SK-N-MC (cell line): ENCODE data around the gene NAA35.
"Not testable (repeated sequence)": the region's sequence is repeated elsewhere in the genome, so short reads cannot be mapped to it uniquely, and the experiment has no call there.

Source experiments
- DNase-seq: peaks from one replicate; pipeline ENCODE4 v3.0.0-alpha.2; 2011; ENCODE audit warnings: low read depth, low spot score
- H3K27ac ChIP-seq: fragments of 200-600 bp; sonication (generic); 2 replicates; pipeline ENCODE4 v1.5.1; 2016; ENCODE audit warnings: mixed run types
- H3K36me3 ChIP-seq: fragments of 200-600 bp; sonication (generic); 2 replicates; pipeline ENCODE4 v1.6.1; 2017; ENCODE audit warnings: antibody characterized with exemption, low read length, mixed read lengths; ENCODE audit not compliant: insufficient read depth
- H3K4me3 ChIP-seq: fragments of 200-600 bp; sonication (generic); 2 replicates; pipeline ENCODE4 v1.5.1; 2016
- H3K9ac ChIP-seq: fragments of 200-600 bp; sonication (generic); 2 replicates; pipeline ENCODE4 v1.8.0; 2017; ENCODE audit warnings: mixed run types, mixed read lengths; ENCODE audit not compliant: insufficient read length
- H3K9me3 ChIP-seq: fragments of 200-600 bp; sonication (generic); 2 replicates; pipeline ENCODE4 v1.6.1; 2017; ENCODE audit warnings: low read depth, mild to moderate bottlenecking, antibody characterized with exemption, low read length, moderate library complexity, mixed read lengths
- EZH2 ChIP-seq: fragments of 200-600 bp; sonication (generic); IDR thresholded peaks from one replicate; pipeline ENCODE4 v1.6.1; 2017; ENCODE audit warnings: antibody characterized with exemption
- FOXP2 ChIP-seq: optimal IDR thresholded peaks from 2 replicates; pipeline ENCODE3; 2011; ENCODE audit warnings: mild to moderate bottlenecking, moderate library complexity; ENCODE audit not compliant: insufficient read depth; ENCODE audit errors: extremely low read length, control extremely low read depth
- POLR2AphosphoS5 ChIP-seq: IDR thresholded peaks from 2 replicates; pipeline ENCODE4 v1.6.1; 2012; ENCODE audit warnings: mild to moderate bottlenecking, low read depth, low read length, borderline replicate concordance

The NAA35 gene

GRCh38 chr9:85909390-85909789 is 31.6 kb upstream of the NAA35 start:
- no peaks in the 10 kb centered on the region for H3K9me3 ChIP-seq
- no peak for DNase-seq
- no peak overlapping the region for H3K9ac ChIP-seq
- H3K36me3 ChIP-seq: no peaks in the 10 kb centered on the region
- TF ChIP-seq EZH2 (no peak), POLR2AphosphoS5 (no peak), FOXP2 (no peak)
- no peak overlapping the region for H3K4me3 ChIP-seq
- H3K27ac ChIP-seq: no peak overlapping the region

GRCh38 chr9:85914108-85914507 is 26.8 kb upstream of the NAA35 start:
- no peak overlapping the region for H3K27ac ChIP-seq
- H3K4me3 ChIP-seq: no peak overlapping the region
- no peaks in the 10 kb centered on the region for H3K36me3 ChIP-seq

GRCh38 chr9:85917756-85918155 is 23.2 kb upstream of the NAA35 start:
- TF ChIP-seq FOXP2 (no peak), EZH2 (no peak), POLR2AphosphoS5 (no peak)
- no peaks in the 10 kb centered on the region for H3K36me3 ChIP-seq
- no peak overlapping the region for H3K9ac ChIP-seq
- H3K27ac ChIP-seq: no peak overlapping the region
- H3K4me3 ChIP-seq: no peak overlapping the region
- DNase-seq: no peak
- no peaks in the 10 kb centered on the region for H3K9me3 ChIP-seq

More at GRCh38 chr9:85914108-85914507, 26.8 kb upstream of the NAA35 start:
- no peak for DNase-seq
- TF ChIP-seq POLR2AphosphoS5: no peak
- TF ChIP-seq FOXP2: no peak
- no peak for TF ChIP-seq EZH2
- Histone ChIP-seq H3K9me3 (no peaks in the 10 kb centered on the region), H3K9ac (no peak overlapping the region)

- H3K27ac ChIP-seq: no peak overlapping the region
- TF ChIP-seq FOXP2 (no peak), POLR2AphosphoS5 (no peak), EZH2 (no peak)
- H3K36me3 ChIP-seq: no peaks in the 10 kb centered on the region
- H3K9ac ChIP-seq: no peak overlapping the region
- H3K9me3 ChIP-seq: no peaks in the 10 kb centered on the region
- DNase-seq: no peak
- H3K4me3 ChIP-seq: no peak overlapping the region
These were observed 15.5 kb upstream of the NAA35 start for GRCh38 chr9:85925493-85925892.

GRCh38 chr9:85927076-85927475 is 13.9 kb upstream of the NAA35 start:
- no peaks in the 10 kb centered on the region for H3K9me3 ChIP-seq
- no peak overlapping the region for H3K27ac ChIP-seq
- TF ChIP-seq EZH2: no peak
- TF ChIP-seq FOXP2: no peak
- no peak for TF ChIP-seq POLR2AphosphoS5
- no peaks in the 10 kb centered on the region for H3K36me3 ChIP-seq
- no peak overlapping the region for H3K9ac ChIP-seq
- no peak overlapping the region for H3K4me3 ChIP-seq
- DNase-seq: no peak

GRCh38 chr9:85931495-85931894 is 9.5 kb upstream of the NAA35 start:
- Histone ChIP-seq H3K27ac (no peak overlapping the region), H3K9me3 (no peaks in the 10 kb centered on the region), H3K9ac (no peak overlapping the region), H3K36me3 (no peaks in the 10 kb centered on the region), H3K4me3 (no peak overlapping the region)
- TF ChIP-seq EZH2: no peak
- no peak for TF ChIP-seq FOXP2
- no peak for TF ChIP-seq POLR2AphosphoS5
- DNase-seq: no peak

GRCh38 chr9:85935950-85936349 is 5.0 kb upstream of the NAA35 start:
- H3K27ac ChIP-seq, H3K9me3 ChIP-seq, DNase-seq, H3K4me3 ChIP-seq, H3K9ac ChIP-seq, H3K36me3 ChIP-seq: not testable (repeated sequence)

- TF ChIP-seq FOXP2: no peak
- no peak for TF ChIP-seq EZH2
- no peak; the same call in 1 of the 2 replicates for TF ChIP-seq POLR2AphosphoS5
- Histone ChIP-seq H3K9ac (peak overlapping the region; percentile 65), H3K27ac (peak overlapping the region; percentile 80; the same call in 1 of the 2 replicates)
These were observed 593 bp upstream of the NAA35 start for GRCh38 chr9:85940275-85940831.

GRCh38 chr9:85941622-85941940 is 635 bp downstream of the NAA35 start:
- no peak for DNase-seq
- Histone ChIP-seq H3K27ac (peak overlapping the region; percentile 52), H3K4me3 (peak overlapping the region; percentile 96), H3K9ac (peak overlapping the region; percentile 96), H3K36me3 (peaks cover 37% of the 10 kb centered on the region), H3K9me3 (no peaks in the 10 kb centered on the region)
- TF ChIP-seq FOXP2 (no peak), POLR2AphosphoS5 (no peak), EZH2 (no peak)

More at GRCh38 chr9:85940275-85940831, 593 bp upstream of the NAA35 start:
- Histone ChIP-seq H3K36me3 (peaks cover 29% of the 10 kb centered on the region), H3K4me3 (peak overlapping the region; percentile 96), H3K9me3 (no peaks in the 10 kb centered on the region)
- no peak for DNase-seq
